Breast epithelium (tissue), 3 donors: ENCODE data around the gene COL16A1.

Experiments
- POLR2A ChIP-seq: fragments of 450-650 bp; IDR thresholded peaks from one replicate; pipeline ENCODE4 v1.6.1; 2016; ENCODE audit warnings: antibody characterized with exemption, mild to moderate bottlenecking, moderate library complexity
- TF ChIP-seq, protein P1 (sequence below), 3 donors: fragments of 450-650 bp; IDR thresholded peaks; one replicate each; pipeline ENCODE4 v1.5.1; 2016 to 2017; ENCODE audit warnings: antibody characterized with exemption in 3 of 3, mild to moderate bottlenecking in 3 of 3, moderate library complexity in 3 of 3

GRCh38 chr1:31657972-31658510 lies 45.8 kb downstream of the COL16A1 start:
- no peak for TF ChIP-seq POLR2A
- TF ChIP-seq, protein P1, sequence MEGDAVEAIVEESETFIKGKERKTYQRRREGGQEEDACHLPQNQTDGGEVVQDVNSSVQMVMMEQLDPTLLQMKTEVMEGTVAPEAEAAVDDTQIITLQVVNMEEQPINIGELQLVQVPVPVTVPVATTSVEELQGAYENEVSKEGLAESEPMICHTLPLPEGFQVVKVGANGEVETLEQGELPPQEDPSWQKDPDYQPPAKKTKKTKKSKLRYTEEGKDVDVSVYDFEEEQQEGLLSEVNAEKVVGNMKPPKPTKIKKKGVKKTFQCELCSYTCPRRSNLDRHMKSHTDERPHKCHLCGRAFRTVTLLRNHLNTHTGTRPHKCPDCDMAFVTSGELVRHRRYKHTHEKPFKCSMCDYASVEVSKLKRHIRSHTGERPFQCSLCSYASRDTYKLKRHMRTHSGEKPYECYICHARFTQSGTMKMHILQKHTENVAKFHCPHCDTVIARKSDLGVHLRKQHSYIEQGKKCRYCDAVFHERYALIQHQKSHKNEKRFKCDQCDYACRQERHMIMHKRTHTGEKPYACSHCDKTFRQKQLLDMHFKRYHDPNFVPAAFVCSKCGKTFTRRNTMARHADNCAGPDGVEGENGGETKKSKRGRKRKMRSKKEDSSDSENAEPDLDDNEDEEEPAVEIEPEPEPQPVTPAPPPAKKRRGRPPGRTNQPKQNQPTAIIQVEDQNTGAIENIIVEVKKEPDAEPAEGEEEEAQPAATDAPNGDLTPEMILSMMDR (IDR thresholded peaks at IDR 0.05): no peak
